Muscle of leg (tissue), 16 donors: ENCODE measurements around the gene ZNF280C. TPM values are rescaled to one million over a fixed set of nuclear protein-coding genes. Genes with fewer than 3 reads are reported as not detected.

Source experiments
- DNase-seq: peaks from one replicate; pipeline ENCODE4 v3.0.0; 2013
- H3K27ac ChIP-seq: one replicate; pipeline ENCODE4 v1.5.1; 2013; ENCODE audit warnings: mild to moderate bottlenecking, low read length, control low read depth
- H3K27me3 ChIP-seq: one replicate; pipeline ENCODE4 v1.6.1; 2013; ENCODE audit warnings: low read length; ENCODE audit not compliant: control insufficient read depth, insufficient read depth
- H3K36me3 ChIP-seq: one replicate; pipeline ENCODE4 v1.6.1; 2013; ENCODE audit warnings: low read length; ENCODE audit not compliant: control insufficient read depth, insufficient read depth
- H3K4me1 ChIP-seq: one replicate; pipeline ENCODE4 v1.6.1; 2013; ENCODE audit warnings: low read length; ENCODE audit not compliant: control insufficient read depth, insufficient read depth
- H3K4me3 ChIP-seq: one replicate; pipeline ENCODE4 v1.5.1; 2013; ENCODE audit warnings: low read length, control low read depth
- H3K9me3 ChIP-seq: replicated peaks from 2 replicates; pipeline ENCODE4 v1.6.1; 2013; ENCODE audit warnings: low read depth, low read length; ENCODE audit not compliant: control insufficient read depth
- WGBS: methylation state at CpG from one replicate; pipeline ENCODE4 v1.1.5; 2013; ENCODE audit warnings: missing lambda C conversion rate; ENCODE audit not compliant: insufficient coverage; 5-methylcytosine and 5-hydroxymethylcytosine counted together
- long read RNA-seq, 11 donors: transcript quantifications; one replicate each; lab custom pipeline, GENCODE V29; 2026
- polyA plus RNA-seq, 8 donors: library from polyadenylated mRNA; unstranded; fragments of 120-200 nt; gene quantifications; one replicate each; pipeline versions ENCODE4 v1.2.1 to v1.2.3, GENCODE V29; 2013; ENCODE audit warnings: inconsistent platforms in 1 of 8, low replicate concordance in 1 of 8; ENCODE audit not compliant: insufficient read length in 8 of 8, insufficient read depth in 1 of 8
- total RNA-seq: library from RNA; stranded (reverse); fragments of 120-200 nt; gene quantifications from one replicate; pipeline ENCODE4 v1.2.4, GENCODE V29; 2013

ZNF280C gene
- total RNA-seq: 5.8 TPM
- polyA plus RNA-seq: 1 to 10 TPM; 3.9 to 8.3 (median 5.1) TPM
- long read RNA-seq, donor 1, full-length matches to known transcripts: 1 of 1 reads
- long read RNA-seq, donor 1, partial matches to known transcripts: 0 of 1 reads
- long read RNA-seq, donor 1, other reads (novel, unspliced or antisense): 0 of 1 reads
- long read RNA-seq, donor 2: 0 reads
- long read RNA-seq, donor 3, full-length matches to known transcripts: 2 of 2 reads
- long read RNA-seq, donor 3, partial matches to known transcripts: 0 of 2 reads
- long read RNA-seq, donor 3, other reads (novel, unspliced or antisense): 0 of 2 reads
- long read RNA-seq, donor 4, full-length matches to known transcripts: 1 of 1 reads
- long read RNA-seq, donor 4, partial matches to known transcripts: 0 of 1 reads
- long read RNA-seq, donor 4, other reads (novel, unspliced or antisense): 0 of 1 reads
- long read RNA-seq, donor 5: 0 reads
- long read RNA-seq, donor 6: 0 reads
- long read RNA-seq, donor 7: 0 reads
- long read RNA-seq, donor 8: 0 reads
- long read RNA-seq, donor 9, full-length matches to known transcripts: 1 of 1 reads
- long read RNA-seq, donor 9, partial matches to known transcripts: 0 of 1 reads
- long read RNA-seq, donor 9, other reads (novel, unspliced or antisense): 0 of 1 reads
- long read RNA-seq, donor 10: 0 reads
- long read RNA-seq, donor 11: 0 reads

GRCh38 chrX:130268449-130269170, at the start of gene ZNF280C:
Gene ZNF280C, minus strand, starts transcription at chrX:130268899. Its CDS starts 8,450 bp downstream, at chrX:130260449.
- WGBS: 29% methylated on average over 44 of the region's 59 CpGs
- no peaks in the 10 kb centered on the region for H3K9me3 ChIP-seq
- peak within 1 kb of the TSS; percentile 67 for H3K4me3 ChIP-seq
- H3K36me3 ChIP-seq: no peaks in the 10 kb centered on the region
- peaks cover 7% of the 10 kb centered on the region for H3K27me3 ChIP-seq
- peak within 1 kb of the TSS; percentile 91 for H3K27ac ChIP-seq
- H3K4me1 ChIP-seq: no peaks in the 10 kb centered on the region
- peak; percentile 95 for DNase-seq

- WGBS: 75% methylated on average over 5 of the region's 5 CpGs
- H3K36me3 ChIP-seq: no peaks in the 10 kb centered on the region
- no peak overlapping the region for H3K4me3 ChIP-seq
- no peaks in the 10 kb centered on the region for H3K9me3 ChIP-seq
- H3K4me1 ChIP-seq: no peaks in the 10 kb centered on the region
- no peak overlapping the region for H3K27ac ChIP-seq
- no peak for DNase-seq
- H3K27me3 ChIP-seq: no peaks in the 10 kb centered on the region
Measured at GRCh38 chrX:130304587-130305368, 36.1 kb upstream of the ZNF280C start.

GRCh38 chrX:130301977-130302376, 33.3 kb upstream of the ZNF280C start:
- no peak for DNase-seq
- H3K4me3 ChIP-seq: no peak overlapping the region
- no peaks in the 10 kb centered on the region for H3K9me3 ChIP-seq
- no CpG with 5 or more reads among the region's 1 CpG for WGBS
- no peaks in the 10 kb centered on the region for H3K36me3 ChIP-seq
- peaks cover 9% of the 10 kb centered on the region for H3K27me3 ChIP-seq
- H3K4me1 ChIP-seq: no peaks in the 10 kb centered on the region
- no peak overlapping the region for H3K27ac ChIP-seq

GRCh38 chrX:130301405-130301804, 32.7 kb upstream of the ZNF280C start:
- no peak overlapping the region for H3K27ac ChIP-seq
- H3K27me3 ChIP-seq: peaks cover 9% of the 10 kb centered on the region
- no peak for DNase-seq
- no peaks in the 10 kb centered on the region for H3K4me1 ChIP-seq
- H3K9me3 ChIP-seq: no peaks in the 10 kb centered on the region
- H3K4me3 ChIP-seq: no peak overlapping the region
- no CpG with 5 or more reads among the region's 1 CpG for WGBS
- no peaks in the 10 kb centered on the region for H3K36me3 ChIP-seq

- WGBS: no CpG with 5 or more reads among the region's 2 CpGs
- H3K4me1 ChIP-seq: no peaks in the 10 kb centered on the region
- no peak overlapping the region for H3K4me3 ChIP-seq
- H3K27ac ChIP-seq: no peak overlapping the region
- peaks cover 11% of the 10 kb centered on the region for H3K27me3 ChIP-seq
- no peaks in the 10 kb centered on the region for H3K9me3 ChIP-seq
- H3K36me3 ChIP-seq: no peaks in the 10 kb centered on the region
- no peak for DNase-seq
Measured at GRCh38 chrX:130300010-130300282, 31.2 kb upstream of the ZNF280C start.

GRCh38 chrX:130299279-130300009, 30.7 kb upstream of the ZNF280C start:
- WGBS: 69% methylated on average over 18 of the region's 19 CpGs

GRCh38 chrX:130296743-130297142, 28.0 kb upstream of the ZNF280C start:
- H3K9me3 ChIP-seq: no peaks in the 10 kb centered on the region
- H3K4me1 ChIP-seq: no peaks in the 10 kb centered on the region
- peaks cover 13% of the 10 kb centered on the region for H3K27me3 ChIP-seq
- no peak overlapping the region for H3K27ac ChIP-seq
- no peak overlapping the region for H3K4me3 ChIP-seq
- DNase-seq: no peak
- no peaks in the 10 kb centered on the region for H3K36me3 ChIP-seq
- WGBS: no CpG with 5 or more reads among the region's 2 CpGs

More at GRCh38 chrX:130299279-130300009, 30.7 kb upstream of the ZNF280C start:
- no peak overlapping the region for H3K4me3 ChIP-seq
- no peaks in the 10 kb centered on the region for H3K9me3 ChIP-seq
- no peak for DNase-seq
- no peak overlapping the region for H3K27ac ChIP-seq
- H3K27me3 ChIP-seq: peaks cover 11% of the 10 kb centered on the region
- H3K36me3 ChIP-seq: no peaks in the 10 kb centered on the region
- H3K4me1 ChIP-seq: no peaks in the 10 kb centered on the region

GRCh38 chrX:130296297-130296678, 27.6 kb upstream of the ZNF280C start:
- Histone ChIP-seq H3K27me3 (peaks cover 13% of the 10 kb centered on the region), H3K4me1 (no peaks in the 10 kb centered on the region), H3K36me3 (no peaks in the 10 kb centered on the region), H3K4me3 (no peak overlapping the region), H3K9me3 (no peaks in the 10 kb centered on the region), H3K27ac (no peak overlapping the region)
- DNase-seq: no peak
- 69% methylated on average over 3 of the region's 3 CpGs for WGBS

- Histone ChIP-seq H3K9me3 (no peaks in the 10 kb centered on the region), H3K27me3 (peaks cover 13% of the 10 kb centered on the region), H3K4me3 (no peak overlapping the region), H3K4me1 (no peaks in the 10 kb centered on the region), H3K27ac (no peak overlapping the region), H3K36me3 (no peaks in the 10 kb centered on the region)
- DNase-seq: no peak
- no CpG with 5 or more reads among the region's 5 CpGs for WGBS
Measured at GRCh38 chrX:130295519-130296296, 27.0 kb upstream of the ZNF280C start.
